GM12892 (cell line): ENCODE results near the gene TGFB2.

Source experiments
- DNase-seq: peaks from one replicate; pipeline ENCODE4 v3.0.0; 2011; ENCODE audit not compliant: insufficient read length
- FAIRE-seq: peaks from 2 replicates; lab custom pipeline; 2011; peaks lifted over from hg19 to GRCh38; lab: Jason Lieb, UNC
- POLR2A ChIP-seq: IDR thresholded peaks from 2 replicates; pipeline ENCODE4 v1.6.1; 2011; ENCODE audit warnings: low read depth, low read length, control low read depth
- POLR2AphosphoS5 ChIP-seq: IDR thresholded peaks from 2 replicates; pipeline ENCODE4 v1.6.1; 2011; ENCODE audit warnings: low read depth, low read length, control low read depth
- TAF1 ChIP-seq: IDR thresholded peaks from 2 replicates; pipeline ENCODE4 v1.6.1; 2011; ENCODE audit warnings: low read depth, mild to moderate bottlenecking, control low read depth, low read length, borderline replicate concordance

The TGFB2 gene

DNA sequence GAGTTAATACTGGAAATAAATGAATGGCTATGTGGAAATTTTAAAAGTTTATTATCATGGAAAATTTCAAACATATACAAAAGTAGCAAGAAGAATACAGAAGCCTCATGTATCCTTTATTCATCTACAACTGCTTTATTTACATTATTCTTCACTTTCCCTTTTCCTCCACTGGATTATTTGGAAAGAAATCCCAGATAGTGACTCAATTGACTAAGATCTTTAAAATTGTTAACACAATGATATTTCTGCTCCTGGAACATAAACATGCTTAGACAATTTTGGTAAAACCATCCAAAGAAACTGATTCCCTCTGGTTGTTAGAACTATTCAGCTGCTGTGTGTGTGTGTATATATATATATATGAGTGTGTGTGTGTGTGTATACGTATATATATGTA, 116.2 kb downstream of the TGFB2 start:
- FAIRE-seq = no peak
- no peak for TF ChIP-seq POLR2AphosphoS5
- TF ChIP-seq POLR2A = no peak
- TF ChIP-seq TAF1 = no peak
- no peak for DNase-seq

- TF ChIP-seq POLR2A (no peak), POLR2AphosphoS5 (no peak), TAF1 (no peak)
- FAIRE-seq = no peak
Observed at GRCh38 chr1:218462116-218462515, 117.0 kb downstream of the TGFB2 start.

GRCh38 chr1:218462587-218462986, 117.5 kb downstream of the TGFB2 start:
- no peak for DNase-seq
- FAIRE-seq = no peak
- TF ChIP-seq POLR2AphosphoS5 (no peak), POLR2A (no peak), TAF1 (no peak)

More at GRCh38 chr1:218462116-218462515, 117.0 kb downstream of the TGFB2 start:
- DNase-seq = no peak

DNA sequence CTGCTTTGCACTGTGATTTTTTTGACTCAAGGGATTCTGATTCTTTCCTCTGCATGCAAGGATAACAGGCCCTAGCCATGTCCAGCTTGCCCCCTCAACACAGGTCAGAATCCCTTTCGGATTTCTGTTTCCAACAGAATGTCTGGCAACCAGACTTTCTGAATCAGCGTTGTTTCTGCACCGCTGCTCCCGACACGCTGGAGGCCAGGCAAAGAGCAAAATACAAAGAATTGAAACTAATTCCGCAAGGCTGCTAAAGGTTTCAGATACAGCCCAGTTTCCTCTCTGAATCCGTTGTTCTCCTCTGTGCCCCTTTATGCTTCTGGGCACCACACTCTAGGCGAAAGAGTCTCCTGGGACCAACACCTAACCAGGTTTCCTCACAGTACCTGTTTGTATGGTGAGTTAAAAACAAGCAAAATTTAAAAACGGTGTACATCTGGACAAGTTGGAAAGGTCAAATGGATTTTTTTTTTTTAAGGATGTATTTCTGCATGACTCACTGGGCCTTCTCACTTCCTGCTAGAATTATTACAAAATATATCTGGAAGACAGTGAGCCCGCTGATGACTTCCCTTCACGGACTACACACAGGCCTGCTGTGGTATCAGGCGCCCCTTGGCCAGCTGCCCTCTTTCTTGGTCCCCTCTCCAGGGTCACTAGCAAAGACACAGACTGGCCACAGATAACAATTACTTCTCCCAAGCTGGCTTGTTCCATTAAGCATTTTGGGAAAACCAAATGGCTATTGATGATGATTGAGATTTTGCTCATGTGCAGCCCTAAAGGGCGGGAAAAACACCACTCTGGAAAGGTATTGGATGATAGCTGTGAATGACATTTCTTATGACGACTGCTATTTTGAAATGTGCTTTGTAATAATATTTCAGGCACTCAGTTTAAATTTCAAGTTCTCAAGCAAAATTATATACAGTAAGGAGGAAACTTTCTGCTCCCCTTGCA, 118.3 kb downstream of the TGFB2 start:
- TF ChIP-seq POLR2AphosphoS5 (no peak), POLR2A (no peak), TAF1 (no peak)
- DNase-seq (no peak), FAIRE-seq (no peak)

- FAIRE-seq = no peak
- TF ChIP-seq TAF1 (no peak), POLR2AphosphoS5 (no peak)
- DNase-seq = no peak
Observed at GRCh38 chr1:218464871-218465270, 119.7 kb downstream of the TGFB2 start.

DNA sequence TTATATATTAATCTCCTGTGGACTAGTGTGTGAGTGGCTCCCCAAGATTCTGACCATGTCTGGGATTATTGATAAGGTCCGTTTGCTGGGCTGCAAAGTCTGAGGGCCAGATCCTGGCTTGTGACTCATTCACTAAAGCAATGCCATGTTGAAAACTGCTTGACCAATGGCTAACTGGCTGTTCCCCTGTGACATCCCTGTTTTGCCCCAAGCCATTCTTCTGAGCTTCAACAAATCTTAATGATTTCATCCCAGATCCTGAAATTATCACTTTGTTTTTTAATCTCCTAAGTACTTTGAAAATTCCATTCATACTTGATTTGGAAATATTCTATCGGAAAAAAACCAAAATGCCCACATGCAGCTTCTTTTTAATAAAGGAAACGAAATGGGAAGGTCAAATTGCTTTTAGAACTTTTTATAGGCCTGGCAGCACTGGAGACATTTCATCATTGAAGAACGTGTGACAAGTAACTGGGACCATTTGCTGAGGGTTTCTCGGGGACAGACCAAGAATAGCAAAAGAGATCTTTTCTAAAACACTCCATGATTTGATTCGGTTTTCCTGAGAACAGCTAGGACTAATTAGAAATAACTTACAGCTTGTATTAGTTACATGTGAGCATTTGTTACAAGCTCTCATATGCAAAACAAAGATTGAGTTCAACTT, 121.3 kb downstream of the TGFB2 start:
- FAIRE-seq (no peak), DNase-seq (no peak)
- no peak for TF ChIP-seq POLR2AphosphoS5
- no peak for TF ChIP-seq TAF1
- TF ChIP-seq POLR2A = no peak

DNA sequence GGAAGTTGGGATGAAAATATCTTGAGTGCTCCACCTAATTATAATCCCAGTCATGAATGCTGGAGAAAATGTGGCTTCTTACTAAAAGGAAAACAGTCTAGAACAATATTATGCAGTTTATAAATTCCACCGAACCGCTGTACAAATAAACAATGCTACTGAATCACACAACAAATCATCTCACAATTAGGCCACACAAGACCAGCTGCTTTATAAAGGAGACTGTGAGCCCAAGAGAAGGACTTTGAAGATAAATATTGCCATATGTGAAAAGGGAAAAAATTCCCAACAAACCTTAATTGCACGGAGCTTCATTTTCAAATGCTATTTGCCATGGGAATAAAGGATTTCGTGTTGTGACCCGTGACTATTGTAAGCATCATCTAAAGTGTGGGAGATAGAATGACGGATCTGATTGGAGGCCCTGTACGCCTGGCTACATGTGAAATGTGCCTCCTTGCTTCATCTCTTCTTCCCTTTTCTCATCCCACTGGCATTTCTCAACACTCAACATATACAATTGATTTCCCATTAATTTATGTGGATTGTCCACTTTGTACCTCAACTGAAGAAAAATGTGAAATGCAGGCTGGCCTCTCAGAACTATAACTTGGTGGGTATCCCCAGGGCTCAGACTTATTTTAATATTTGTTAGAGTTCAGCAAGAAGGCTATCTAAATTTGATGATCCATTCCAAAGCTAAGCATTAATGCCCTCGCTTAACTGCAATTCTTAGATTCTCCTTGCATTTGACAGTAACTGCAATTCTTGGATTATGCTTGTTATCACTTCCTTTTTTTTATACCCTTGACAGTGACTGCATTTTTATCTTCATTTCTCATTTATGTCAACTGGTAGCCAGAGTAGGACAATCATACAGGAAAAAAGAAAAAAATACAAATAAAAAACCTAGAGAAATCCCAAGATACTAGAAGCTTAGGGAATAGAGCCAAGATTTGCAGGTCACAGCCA, 122.3 kb downstream of the TGFB2 start:
- FAIRE-seq (no peak), DNase-seq (no peak)
- TF ChIP-seq TAF1 (no peak), POLR2AphosphoS5 (no peak), POLR2A (no peak)

- FAIRE-seq = no peak
- no peak for TF ChIP-seq TAF1
- TF ChIP-seq POLR2AphosphoS5 = no peak
- no peak for TF ChIP-seq POLR2A
Observed at GRCh38 chr1:218468711-218469110, 123.6 kb downstream of the TGFB2 start.

DNA sequence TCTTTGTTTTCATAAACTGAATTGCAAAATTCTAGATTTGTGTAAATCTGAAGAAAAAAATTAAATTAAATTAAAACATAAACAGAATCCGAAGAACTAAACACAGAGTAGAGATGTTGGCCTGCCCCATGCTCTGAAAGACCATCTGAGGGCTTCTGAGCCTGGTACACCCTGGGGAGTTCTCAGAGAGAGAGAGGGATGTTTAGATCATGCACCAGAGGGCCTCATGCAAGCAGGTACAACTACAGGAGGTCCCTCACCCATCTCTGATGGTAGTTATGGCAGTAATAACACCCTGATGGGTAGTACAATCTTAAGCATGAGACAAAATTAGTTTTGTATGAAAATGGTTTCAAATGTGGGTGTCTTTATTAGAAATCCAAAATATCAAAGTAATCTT, 127.7 kb downstream of the TGFB2 start:
- DNase-seq = no peak
- no peak for FAIRE-seq
- TF ChIP-seq POLR2AphosphoS5 = no peak
- TF ChIP-seq POLR2A = no peak
- TF ChIP-seq TAF1 = no peak

More at GRCh38 chr1:218468711-218469110, 123.6 kb downstream of the TGFB2 start:
- DNase-seq = no peak

DNA sequence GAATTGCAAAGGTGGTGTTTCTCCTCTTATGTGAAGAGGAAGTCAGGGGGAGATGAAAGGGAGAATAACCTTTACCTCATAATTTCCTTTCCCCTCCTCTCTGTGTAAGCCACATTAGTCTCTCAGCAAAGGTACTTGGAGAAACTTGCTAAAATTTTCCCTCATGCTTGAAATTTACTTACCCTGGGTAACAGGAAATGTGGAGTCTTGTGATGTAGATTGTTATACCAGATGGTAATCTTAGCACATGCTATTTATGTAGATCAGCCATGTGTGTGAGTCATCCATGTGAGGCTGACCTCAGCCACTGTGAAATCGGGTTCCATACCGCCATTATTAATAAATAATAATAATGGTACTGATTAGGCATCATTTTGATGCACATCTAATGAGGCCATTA, 128.4 kb downstream of the TGFB2 start:
- TF ChIP-seq POLR2AphosphoS5 = no peak
- TF ChIP-seq TAF1 = no peak
- TF ChIP-seq POLR2A = no peak
- FAIRE-seq = no peak
- no peak for DNase-seq
